Neuronal stem cell (in vitro differentiated cells): ENCODE measurements around the gene ASIC5.

Experiments
- DNase-seq: peaks from one replicate; pipeline ENCODE4 v3.0.0-alpha.2; 2013; ENCODE audit warnings: low spot score
- H2AFZ ChIP-seq: one replicate; pipeline ENCODE4 v1.6.1; 2013; ENCODE audit warnings: mild to moderate bottlenecking, low read length, inconsistent platforms
- H2AK5ac ChIP-seq: 2 replicates; pipeline ENCODE4 v1.6.1; 2013; ENCODE audit warnings: low read depth, mild to moderate bottlenecking, inconsistent platforms, low read length, moderate library complexity, mixed read lengths
- H2BK120ac ChIP-seq: 2 replicates; pipeline ENCODE4 v1.6.1; 2013; ENCODE audit warnings: low read depth, mild to moderate bottlenecking, inconsistent platforms, low read length, moderate library complexity, mixed read lengths
- H2BK12ac ChIP-seq: one replicate; pipeline ENCODE4 v1.6.1; 2013; ENCODE audit warnings: low read length, inconsistent platforms
- H2BK15ac ChIP-seq: 2 replicates; pipeline ENCODE4 v1.6.1; 2013; ENCODE audit warnings: mild to moderate bottlenecking, low read length, inconsistent platforms, mixed read lengths
- H2BK5ac ChIP-seq: one replicate; pipeline ENCODE4 v1.6.1; 2013; ENCODE audit warnings: inconsistent platforms, mild to moderate bottlenecking, low read length, moderate library complexity
- H3K14ac ChIP-seq: one replicate; pipeline ENCODE4 v1.6.1; 2013; ENCODE audit warnings: low read length, inconsistent platforms
- H3K18ac ChIP-seq: 2 replicates; pipeline ENCODE4 v1.6.1; 2013; ENCODE audit warnings: low read length, inconsistent platforms
- H3K23ac ChIP-seq: 2 replicates; pipeline ENCODE4 v1.6.1; 2013; ENCODE audit warnings: low read depth, mild to moderate bottlenecking, mixed read lengths, low read length, inconsistent platforms; ENCODE audit not compliant: poor library complexity
- H3K27ac ChIP-seq: replicated peaks from 3 replicates; pipeline ENCODE4 v1.5.1; 2013; ENCODE audit warnings: low read length, inconsistent platforms
- H3K27me3 ChIP-seq, 3 experiments: 2 replicates each; pipeline ENCODE4 v1.6.1; 2013; ENCODE audit warnings: low read length in 3 of 3, mild to moderate bottlenecking in 2 of 3, inconsistent platforms in 1 of 3, low read depth in 1 of 3, mixed read lengths in 1 of 3, moderate library complexity in 1 of 3; ENCODE audit not compliant: control insufficient read depth in 3 of 3, insufficient read depth in 3 of 3
- H3K36me3 ChIP-seq, 2 donors: replicated peaks in 1 of 2; 2 replicates each; pipeline ENCODE4 v1.6.1; 2013; ENCODE audit warnings: low read length in 2 of 2; ENCODE audit not compliant: control insufficient read depth in 2 of 2, insufficient read depth in 2 of 2
- H3K4ac ChIP-seq: 2 replicates; pipeline ENCODE4 v1.6.1; 2013; ENCODE audit warnings: inconsistent platforms, mild to moderate bottlenecking, low read length, moderate library complexity
- H3K4me1 ChIP-seq, 2 donors: 1 replicate in 1 of 2; 2 replicates in 1 of 2; pipeline ENCODE4 v1.6.1; 2013; ENCODE audit warnings: low read length in 2 of 2, low read depth in 1 of 2; ENCODE audit not compliant: control insufficient read depth in 2 of 2, insufficient read depth in 1 of 2
- H3K4me2 ChIP-seq: one replicate; pipeline ENCODE4 v1.6.1; 2013; ENCODE audit warnings: mild to moderate bottlenecking, low read length, inconsistent platforms; ENCODE audit not compliant: insufficient read depth, poor library complexity, severe bottlenecking
- H3K4me3 ChIP-seq, 2 donors: 2 replicates each; pipeline ENCODE4 v1.5.1; 2013; ENCODE audit warnings: low read length in 2 of 2, mild to moderate bottlenecking in 2 of 2, inconsistent platforms in 1 of 2, moderate library complexity in 1 of 2
- H3K79me1 ChIP-seq: one replicate; pipeline ENCODE4 v1.6.1; 2013; ENCODE audit warnings: low read depth, mild to moderate bottlenecking, inconsistent platforms, low read length, moderate library complexity
- H3K9ac ChIP-seq: one replicate; pipeline ENCODE4 v1.6.1; 2013; ENCODE audit warnings: mild to moderate bottlenecking, low read depth, low read length, inconsistent platforms; ENCODE audit not compliant: poor library complexity
- H3K9me3 ChIP-seq, 2 donors: replicated peaks in 1 of 2; 2 replicates each; pipeline versions ENCODE3 to v1.6.1; 2013; ENCODE audit warnings: low read length in 2 of 2, mild to moderate bottlenecking in 2 of 2, inconsistent platforms in 1 of 2, low read depth in 1 of 2, mixed read lengths in 1 of 2, moderate library complexity in 1 of 2; ENCODE audit not compliant: control insufficient read depth in 2 of 2, insufficient read depth in 1 of 2
- H4K8ac ChIP-seq: one replicate; pipeline ENCODE4 v1.6.1; 2013; ENCODE audit warnings: low read depth, mild to moderate bottlenecking, inconsistent platforms, low read length, moderate library complexity
- H4K91ac ChIP-seq: one replicate; pipeline ENCODE4 v1.6.1; 2013; ENCODE audit warnings: low read length, low read depth, mild to moderate bottlenecking, inconsistent platforms; ENCODE audit not compliant: poor library complexity
- WGBS, 2 donors: extraction: QIAGEN DNeasy Blood & Tissue Kit; methylation state at CpG; one replicate each; pipeline ENCODE4 v1.1.7; 2013; ENCODE audit warnings: missing lambda C conversion rate in 2 of 2, mixed read lengths in 1 of 2; ENCODE audit not compliant: insufficient read length in 2 of 2, insufficient replicate concordance in 1 of 2; ENCODE audit errors: extremely low coverage in 2 of 2; 5-methylcytosine and 5-hydroxymethylcytosine counted together

Gene ASIC5

GRCh38 chr4:155881555-155881954 lies 15.5 kb upstream of the ASIC5 start:
- H3K27ac ChIP-seq: no peak overlapping the region
- no peak overlapping the region for H4K8ac ChIP-seq

DNA sequence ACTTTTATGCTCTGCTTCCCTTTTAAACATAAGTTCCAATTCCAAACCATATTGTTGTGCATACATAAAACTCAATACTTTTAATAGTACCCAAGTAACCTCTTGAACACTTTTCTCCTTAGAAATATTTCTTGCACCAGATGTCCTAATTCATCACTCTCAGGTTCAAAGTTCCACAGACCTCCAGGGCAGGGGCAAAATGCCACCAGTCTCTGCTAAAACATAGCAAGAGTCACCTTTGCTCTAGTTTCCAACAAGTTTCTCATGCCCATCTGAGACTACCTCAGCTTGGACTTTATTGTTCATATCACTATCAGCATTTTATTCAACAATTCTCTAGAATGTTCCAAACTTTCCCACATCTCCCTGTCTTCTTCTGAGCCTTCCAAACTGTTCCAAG lies 13.7 kb upstream of the ASIC5 start:
- Histone ChIP-seq H3K4me2 (no peak overlapping the region), H3K4me3 (no peak overlapping the region), H2BK12ac (no peak overlapping the region), H2AK5ac (no peak overlapping the region), H3K9ac (no peak overlapping the region), H3K27ac (no peak overlapping the region), H3K9me3 (peaks cover 0 to 4% of the 10 kb centered on the region in 2 donors), H3K36me3 (no peaks in the 10 kb centered on the region), H3K14ac (no peak overlapping the region), H3K4ac (no peak overlapping the region), H3K79me1 (no peaks in the 10 kb centered on the region), H3K18ac (no peak overlapping the region), H2BK120ac (no peak overlapping the region), H3K4me1 (no peaks in the 10 kb centered on the region), H2BK5ac (no peak overlapping the region), H3K23ac (no peak overlapping the region), H3K27me3 (no peaks in the 10 kb centered on the region), H4K8ac (no peak overlapping the region), H2AFZ (no peak overlapping the region), H2BK15ac (no peak overlapping the region), H4K91ac (no peak overlapping the region)
- no peak for DNase-seq

More at GRCh38 chr4:155881555-155881954, 15.5 kb upstream of the ASIC5 start:
- H3K4me3 ChIP-seq: no peak overlapping the region
- DNase-seq: no peak
- no peak overlapping the region for H2AFZ ChIP-seq
- no peaks in the 10 kb centered on the region for H3K27me3 ChIP-seq
- no peak overlapping the region for H2AK5ac ChIP-seq
- H4K91ac ChIP-seq: no peak overlapping the region
- no peak overlapping the region for H2BK120ac ChIP-seq
- no peak overlapping the region for H2BK12ac ChIP-seq
- H3K79me1 ChIP-seq: no peaks in the 10 kb centered on the region
- no CpG with 5 or more reads among the region's 1 CpG for WGBS, 2 donors
- no peak overlapping the region for H2BK15ac ChIP-seq
- H2BK5ac ChIP-seq: no peak overlapping the region
- no peak overlapping the region for H3K4me2 ChIP-seq
- H3K9ac ChIP-seq: no peak overlapping the region
- H3K36me3 ChIP-seq: no peaks in the 10 kb centered on the region
- no peak overlapping the region for H3K14ac ChIP-seq
- no peak overlapping the region for H3K4ac ChIP-seq
- H3K18ac ChIP-seq: no peak overlapping the region
- peaks cover 0 to 4% of the 10 kb centered on the region in 2 donors for H3K9me3 ChIP-seq
- H3K4me1 ChIP-seq: no peaks in the 10 kb centered on the region
- no peak overlapping the region for H3K23ac ChIP-seq

DNA sequence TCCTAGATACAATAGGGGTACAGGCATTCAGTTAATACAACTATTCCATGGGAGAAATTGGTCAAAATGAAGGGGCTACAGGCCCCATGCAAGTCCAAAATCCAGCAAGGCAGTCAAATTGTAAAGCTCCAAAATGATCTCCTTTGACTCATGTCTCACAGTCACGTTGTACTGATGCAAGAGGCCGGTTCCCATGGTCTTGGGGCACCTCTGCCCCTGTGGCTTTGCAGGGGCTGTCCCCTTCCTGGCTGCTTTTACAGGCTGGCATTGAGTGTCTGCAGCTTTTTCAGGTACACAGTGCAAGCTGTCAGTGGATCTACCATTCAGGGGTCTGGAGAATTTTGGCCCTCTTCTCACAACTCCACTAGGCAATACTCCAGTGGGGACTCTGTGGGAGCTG lies 12.5 kb upstream of the ASIC5 start:
- H2BK5ac ChIP-seq: no peak overlapping the region
- H3K4me3 ChIP-seq: no peak overlapping the region
- H4K91ac ChIP-seq: no peak overlapping the region
- H3K9me3 ChIP-seq: peaks cover 0 to 2% of the 10 kb centered on the region in 2 donors
- H3K23ac ChIP-seq: no peak overlapping the region
- H2BK15ac ChIP-seq: no peak overlapping the region
- H3K27me3 ChIP-seq: no peaks in the 10 kb centered on the region
- H3K4ac ChIP-seq: no peak overlapping the region
- H3K27ac ChIP-seq: no peak overlapping the region
- H3K18ac ChIP-seq: no peak overlapping the region
- WGBS, 2 donors: no CpG with 5 or more reads among the region's 2 CpGs
- no peaks in the 10 kb centered on the region for H3K4me1 ChIP-seq
- no peak overlapping the region for H2AFZ ChIP-seq
- H2BK12ac ChIP-seq: no peak overlapping the region
- H3K4me2 ChIP-seq: no peak overlapping the region
- no peak for DNase-seq
- H2AK5ac ChIP-seq: no peak overlapping the region
- H3K9ac ChIP-seq: no peak overlapping the region
- no peak overlapping the region for H2BK120ac ChIP-seq
- H4K8ac ChIP-seq: no peak overlapping the region
- H3K79me1 ChIP-seq: no peaks in the 10 kb centered on the region
- no peak overlapping the region for H3K14ac ChIP-seq
- H3K36me3 ChIP-seq: no peaks in the 10 kb centered on the region

DNA sequence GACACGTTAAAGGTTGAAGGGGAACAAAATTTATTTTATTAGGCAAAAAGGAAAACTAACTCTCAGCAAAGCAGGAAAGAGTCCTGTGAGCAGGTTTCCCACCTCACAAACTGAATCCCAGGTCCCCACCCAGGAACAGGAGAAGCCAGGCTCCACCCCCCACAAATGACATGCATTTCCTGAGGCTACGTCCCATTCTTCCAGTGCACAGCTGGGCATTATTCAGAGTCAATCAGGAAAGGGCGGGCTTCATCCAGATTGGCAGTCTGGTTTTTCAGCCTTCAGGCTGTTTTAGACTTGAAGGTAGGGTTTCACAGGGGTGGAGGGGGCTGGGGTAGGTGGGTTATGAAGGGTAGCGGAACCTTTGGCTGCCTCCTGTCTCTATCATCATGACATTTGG lies 11.9 kb upstream of the ASIC5 start:
- H2BK15ac ChIP-seq: no peak overlapping the region
- H3K18ac ChIP-seq: no peak overlapping the region
- no peaks in the 10 kb centered on the region for H3K79me1 ChIP-seq
- H3K9me3 ChIP-seq: peaks cover 0 to 2% of the 10 kb centered on the region in 2 donors
- H3K36me3 ChIP-seq: no peaks in the 10 kb centered on the region
- no peak overlapping the region for H2BK120ac ChIP-seq
- no peak overlapping the region for H2AFZ ChIP-seq
- no peak for DNase-seq
- H3K27me3 ChIP-seq: no peaks in the 10 kb centered on the region
- no peak overlapping the region for H3K27ac ChIP-seq
- no peak overlapping the region for H3K4ac ChIP-seq
- H2AK5ac ChIP-seq: no peak overlapping the region
- no peak overlapping the region for H2BK5ac ChIP-seq
- H4K91ac ChIP-seq: no peak overlapping the region
- no peak overlapping the region for H3K23ac ChIP-seq
- no peak overlapping the region for H2BK12ac ChIP-seq
- H4K8ac ChIP-seq: no peak overlapping the region
- H3K4me1 ChIP-seq: no peaks in the 10 kb centered on the region
- H3K4me3 ChIP-seq: no peak overlapping the region
- H3K14ac ChIP-seq: no peak overlapping the region
- no peak overlapping the region for H3K4me2 ChIP-seq
- H3K9ac ChIP-seq: no peak overlapping the region
- WGBS, 2 donors: no CpG with 5 or more reads among the region's 4 CpGs
